ENCODE measurements around the gene GRPEL2.

GRPEL2 gene

GRCh38 chr5:149319174-149319573, 26.1 kb upstream of the GRPEL2 start:
- no peak for DNase-seq (ENCODE audit: low read depth in 3 of 3)

GRCh38 chr5:149320791-149321330, 24.4 kb upstream of the GRPEL2 start:
- DNase-seq (ENCODE audit: low read depth in 3 of 3) = no peak

GRCh38 chr5:149322518-149322917, 22.8 kb upstream of the GRPEL2 start:
- no peak for DNase-seq (ENCODE audit: low read depth in 3 of 3)

GRCh38 chr5:149323210-149323609, 22.1 kb upstream of the GRPEL2 start:
- DNase-seq (ENCODE audit: low read depth in 3 of 3) = no peak

GRCh38 chr5:149323621-149324205, 21.6 kb upstream of the GRPEL2 start:
- no peak for DNase-seq (ENCODE audit: low read depth in 3 of 3)

GRCh38 chr5:149324641-149325040, 20.7 kb upstream of the GRPEL2 start:
- DNase-seq (ENCODE audit: low read depth in 3 of 3) = no peak

- DNase-seq (ENCODE audit: low read depth in 3 of 3) = no peak
Observed at GRCh38 chr5:149325166-149325735, 20.0 kb upstream of the GRPEL2 start.

- DNase-seq (ENCODE audit: low read depth in 3 of 3) = no peak
Observed at GRCh38 chr5:149325894-149326293, 19.4 kb upstream of the GRPEL2 start.

- no peak for DNase-seq (ENCODE audit: low read depth in 3 of 3)
Observed at GRCh38 chr5:149326611-149327010, 18.7 kb upstream of the GRPEL2 start.

GRCh38 chr5:149328177-149328576, 17.1 kb upstream of the GRPEL2 start:
- no peak for DNase-seq (ENCODE audit: low read depth in 3 of 3)

GRCh38 chr5:149333711-149334443, 11.4 kb upstream of the GRPEL2 start:
- DNase-seq (ENCODE audit: low read depth in 3 of 3) = no peak

GRCh38 chr5:149337736-149338135, 7.6 kb upstream of the GRPEL2 start:
- DNase-seq (ENCODE audit: low read depth in 3 of 3) = no peak

GRCh38 chr5:149338364-149338763, 6.9 kb upstream of the GRPEL2 start:
- no peak for DNase-seq (ENCODE audit: low read depth in 3 of 3)

GRCh38 chr5:149340920-149341319, 4.4 kb upstream of the GRPEL2 start:
- DNase-seq (ENCODE audit: low read depth in 3 of 3) = no peak

GRCh38 chr5:149341876-149342275, 3.4 kb upstream of the GRPEL2 start:
- no peak for DNase-seq (ENCODE audit: low read depth in 3 of 3)

- DNase-seq (ENCODE audit: low read depth in 3 of 3) = no peak
Observed at GRCh38 chr5:149344151-149344550, 1.1 kb upstream of the GRPEL2 start.

GRCh38 chr5:149345892-149346222, 558 bp downstream of the GRPEL2 start:
- DNase-seq (ENCODE audit: low read depth in 3 of 3) = no peak

- no peak for DNase-seq (ENCODE audit: low read depth in 3 of 3)
Observed at GRCh38 chr5:149348518-149348917, 3.2 kb downstream of the GRPEL2 start.

GRCh38 chr5:149349382-149349781, 4.1 kb downstream of the GRPEL2 start:
- DNase-seq (ENCODE audit: low read depth in 3 of 3) = no peak

- DNase-seq (ENCODE audit: low read depth in 3 of 3) = no peak
Observed at GRCh38 chr5:149352169-149352568, 6.9 kb downstream of the GRPEL2 start.

GRCh38 chr5:149353911-149354310, 8.6 kb downstream of the GRPEL2 start:
- DNase-seq (ENCODE audit: low read depth in 3 of 3) = no peak

GRCh38 chr5:149355688-149356087, 10.4 kb downstream of the GRPEL2 start:
- no peak for DNase-seq (ENCODE audit: low read depth in 3 of 3)

- no peak for DNase-seq (ENCODE audit: low read depth in 3 of 3)
Observed at GRCh38 chr5:149356391-149356790, 11.1 kb downstream of the GRPEL2 start.
